Measurements from ENCODE around the gene GMPR. TPM values are rescaled to one million over a fixed set of nuclear protein-coding genes. Genes with fewer than 3 reads are reported as not detected.

GMPR gene
- total RNA-seq, 1 experiment from 2014 or later, result 24.0 TPM

- RAD21 ChIA-PET (ENCODE audit: low non-redundant PET in 1 of 2, low total read pairs in 2 of 2, uncharacterized antibody in 2 of 2, unreplicated experiment in 2 of 2), result no interaction called here
- ATAC-seq (no peak), DNase-seq (ENCODE audit: low read depth, low spot score) (no peak)
- H3K4me1 ChIP-seq (ENCODE audit: control insufficient read depth in 1 of 2, insufficient read depth in 2 of 2, low read length in 2 of 2), result no peaks in the 10 kb centered on the region
- no peaks in the 10 kb centered on the region for H3K36me3 ChIP-seq (ENCODE audit: control insufficient read depth in 1 of 2, insufficient read depth in 2 of 2, low read length in 2 of 2)
- H3K27me3 ChIP-seq (ENCODE audit: insufficient read depth, low read length), result no peaks in the 10 kb centered on the region
- no peaks in the 10 kb centered on the region for H3K79me2 ChIP-seq (ENCODE audit: insufficient read depth, low read length)
- TF ChIP-seq REST (IDR thresholded peaks at IDR 0.05; ENCODE audit: low read depth), result no peak
- TF ChIP-seq MAX (IDR thresholded peaks at IDR 0.05), result no peak
- TF ChIP-seq CEBPB (IDR thresholded peaks at IDR 0.05; ENCODE audit: low read depth), result no peak
- TF ChIP-seq ELF1 (IDR thresholded peaks at IDR 0.05; ENCODE audit: borderline replicate concordance, low read depth), result no peak
- TF ChIP-seq CBX3 (IDR thresholded peaks at IDR 0.05; ENCODE audit: low read depth), result no peak
- TF ChIP-seq YY1 (IDR thresholded peaks at IDR 0.05; ENCODE audit: extremely low read depth, insufficient replicate concordance, low read depth, low read length), result no peak
- no peak for TF ChIP-seq ZNF274 (IDR thresholded peaks at IDR 0.05; ENCODE audit: low read depth, low read length)
- no peak for TF ChIP-seq POLR2A (IDR thresholded peaks at IDR 0.05; ENCODE audit: borderline replicate concordance, extremely low read depth, insufficient read depth, insufficient read length)
- TF ChIP-seq ZBTB33 (IDR thresholded peaks at IDR 0.05; ENCODE audit: extremely low read depth, insufficient replicate concordance, low read length), result no peak
- TF ChIP-seq ZFX (IDR thresholded peaks at IDR 0.05), result no peak
- TF ChIP-seq SRF (IDR thresholded peaks at IDR 0.05; ENCODE audit: low read depth), result no peak
- TF ChIP-seq EZH2 (IDR thresholded peaks at IDR 0.05), result no peak
- TF ChIP-seq SIN3A (IDR thresholded peaks at IDR 0.05; ENCODE audit: low read depth), result no peak
- no peak for TF ChIP-seq RAD21 (IDR thresholded peaks at IDR 0.05; ENCODE audit: low read depth)
- TF ChIP-seq FOSL1 (IDR thresholded peaks at IDR 0.05; ENCODE audit: low read depth), result no peak
- TF ChIP-seq ATF3 (IDR thresholded peaks at IDR 0.05), result no peak
- TF ChIP-seq JUND (IDR thresholded peaks at IDR 0.05), result no peak
- BruUV-seq (replicated peaks), result no TSS peak
- CTCF ChIA-PET, result no interaction called here
- no peak overlapping the region for H3K4me2 ChIP-seq (ENCODE audit: low read length)
- H4K20me1 ChIP-seq (ENCODE audit: insufficient read depth), result no peaks in the 10 kb centered on the region
- no peak overlapping the region for H3K9ac ChIP-seq (ENCODE audit: low read length)
- intact Hi-C loops (cut with micrococcal nuclease), result no loop called here
- no peak overlapping the region for H2AFZ ChIP-seq (ENCODE audit: low read depth, low read length, poor library complexity, severe bottlenecking)
- H3K27ac ChIP-seq (ENCODE audit: low read depth, low read length), result no peak overlapping the region
- no peak overlapping the region for H3K4me3 ChIP-seq (replicated peaks in 1 of 2; ENCODE audit: low read depth in 1 of 2, low read length in 2 of 2)
- H3K9me2 ChIP-seq (ENCODE audit: insufficient read depth), result no peaks in the 10 kb centered on the region
- POLR2A ChIA-PET, result interaction anchor here (1.1 to 1.7 kb wide), 2 partner anchors 9 to 20 kb away, joined by 3 read pairs; no protein-coding TSS in a partner anchor
- no peaks in the 10 kb centered on the region for H3K9me3 ChIP-seq (ENCODE audit: control insufficient read depth in 1 of 2, insufficient read depth in 1 of 2, low read depth in 1 of 2, low read length in 2 of 2)
These were observed 21.1 kb upstream of the GMPR start for GRCh38 chr6:16217156-16217721.
